GM06990 (cell line): Measurements from ENCODE around the gene CRTC3.

Source experiments
- DNase-seq: peaks from one replicate; pipeline ENCODE4 v3.0.0-alpha.2; 2011; ENCODE audit not compliant: insufficient read length; ENCODE audit errors: extremely low read depth
- H3K27me3 ChIP-seq: replicated peaks from 2 replicates; pipeline ENCODE4 v1.6.0; 2011; ENCODE audit warnings: low read length; ENCODE audit not compliant: control insufficient read depth, insufficient read depth
- H3K36me3 ChIP-seq: 2 replicates; pipeline ENCODE4 v1.5.1; 2011; ENCODE audit warnings: low read length; ENCODE audit not compliant: control insufficient read depth, insufficient read depth
- H3K4me3 ChIP-seq: replicated peaks from 2 replicates; pipeline ENCODE4 v1.5.1; 2011; ENCODE audit warnings: low read depth, mild to moderate bottlenecking, control low read depth, low read length
- CTCF ChIP-seq: IDR thresholded peaks from 2 replicates; pipeline ENCODE4 v1.5.1; 2011; ENCODE audit warnings: low read length, control low read depth, mild to moderate bottlenecking, inconsistent platforms; ENCODE audit not compliant: insufficient read depth, poor library complexity, severe bottlenecking

Gene CRTC3

DNA sequence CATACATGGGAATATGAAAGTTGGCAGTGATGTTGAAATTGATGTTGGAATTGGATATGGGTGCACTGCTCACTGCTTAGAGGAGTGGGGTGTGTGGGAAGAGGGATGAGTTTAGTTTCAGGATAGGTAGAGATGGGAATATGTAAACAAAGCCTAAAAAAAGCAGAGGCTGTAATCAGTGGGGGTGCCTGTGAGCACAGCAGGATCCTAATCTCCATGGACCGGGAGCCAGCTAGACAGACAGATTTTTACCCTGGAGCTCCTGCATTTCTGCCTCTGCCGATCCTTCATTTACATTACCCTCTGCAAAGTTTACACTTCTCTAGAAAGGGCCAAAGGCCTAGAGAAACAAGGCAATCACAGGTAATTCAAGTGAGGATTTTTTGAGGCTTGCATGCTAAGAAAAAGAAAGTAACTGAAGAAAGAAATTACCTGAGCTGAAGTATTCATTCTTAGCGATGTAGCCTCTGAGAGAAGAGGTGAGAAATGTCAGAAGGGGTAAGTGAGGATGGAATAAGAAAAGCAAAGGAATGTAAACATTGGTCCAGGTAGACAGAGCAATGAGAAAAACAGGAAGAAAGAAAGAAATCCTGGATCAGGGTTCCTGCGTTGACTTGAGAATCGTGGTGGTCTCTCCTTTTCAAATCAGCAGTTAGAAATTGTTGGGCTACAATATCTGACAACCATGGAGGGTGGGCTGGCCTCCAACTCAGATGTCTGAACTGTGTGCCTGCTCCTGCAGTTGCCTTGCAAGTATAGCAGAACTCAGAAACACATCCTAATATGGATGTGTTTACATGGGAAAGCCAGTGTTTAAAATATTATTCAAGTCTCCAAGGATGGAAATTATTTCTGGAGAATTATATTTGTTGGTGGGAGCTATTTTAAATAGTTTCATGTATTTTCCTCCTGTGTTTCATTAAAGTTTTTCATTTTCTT is 79.8 kb downstream of the CRTC3 start:
- H3K36me3 ChIP-seq: peaks cover 17% of the 10 kb centered on the region
- no peak for TF ChIP-seq CTCF
- no peak overlapping the region for H3K4me3 ChIP-seq
- no peak for DNase-seq
- H3K27me3 ChIP-seq: no peaks in the 10 kb centered on the region

GRCh38 chr15:90610190-90610589 is 80.5 kb downstream of the CRTC3 start:
- DNase-seq: no peak
- no peak overlapping the region for H3K4me3 ChIP-seq
- no peak for TF ChIP-seq CTCF
- peaks cover 17% of the 10 kb centered on the region for H3K36me3 ChIP-seq
- no peaks in the 10 kb centered on the region for H3K27me3 ChIP-seq

DNA sequence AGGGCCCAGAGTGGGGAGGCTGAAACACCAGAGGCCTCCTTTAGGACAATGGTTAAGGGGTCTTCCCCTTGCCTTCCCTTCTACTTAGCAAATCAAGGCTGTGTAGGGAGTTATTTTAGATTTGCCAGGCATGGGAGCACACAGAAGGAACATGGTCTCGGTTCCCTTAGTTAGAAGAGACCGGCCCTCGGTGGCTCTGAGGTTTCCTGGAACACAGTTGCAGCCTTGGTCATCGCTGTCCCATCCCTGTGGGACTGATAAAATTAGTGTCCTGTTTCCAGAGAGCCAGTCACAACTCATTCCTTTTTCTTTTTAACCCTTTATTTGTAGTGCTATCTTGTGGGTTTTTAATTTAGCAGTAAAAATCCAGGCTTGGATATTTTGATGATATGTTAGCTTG is 81.4 kb downstream of the CRTC3 start:
- Histone ChIP-seq H3K36me3 (peaks cover 18% of the 10 kb centered on the region), H3K27me3 (no peaks in the 10 kb centered on the region), H3K4me3 (no peak overlapping the region)
- DNase-seq: no peak
- TF ChIP-seq CTCF: no peak

DNA sequence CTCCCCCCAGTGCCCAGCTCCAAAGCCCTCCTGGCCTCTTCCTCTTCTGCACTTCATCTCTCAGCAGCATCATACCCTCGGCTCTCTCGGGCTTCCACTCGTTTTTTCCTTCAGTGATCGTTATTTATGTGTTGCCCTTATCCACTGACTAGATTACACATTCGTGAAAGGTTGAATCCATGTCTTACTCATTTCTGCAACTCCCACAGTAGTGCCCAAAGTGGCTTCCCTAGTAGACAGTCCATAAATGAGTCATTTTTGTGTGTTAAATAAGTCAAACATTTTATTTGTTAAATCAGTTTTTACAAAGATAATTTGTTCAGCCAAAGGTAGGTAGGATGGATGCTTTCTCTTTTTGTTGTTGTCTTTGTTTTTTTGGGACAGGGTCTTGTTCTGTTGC is 87.4 kb downstream of the CRTC3 start:
- Histone ChIP-seq H3K4me3 (no peak overlapping the region), H3K27me3 (no peaks in the 10 kb centered on the region), H3K36me3 (peaks cover 5% of the 10 kb centered on the region)
- DNase-seq: no peak
- TF ChIP-seq CTCF: no peak

GRCh38 chr15:90617668-90618097 is 88.0 kb downstream of the CRTC3 start:
- H3K36me3 ChIP-seq: peaks cover 5% of the 10 kb centered on the region
- H3K4me3 ChIP-seq: no peak overlapping the region
- no peak for DNase-seq
- H3K27me3 ChIP-seq: no peaks in the 10 kb centered on the region
- no peak for TF ChIP-seq CTCF
